ENCODE results near the gene CD248. TPM values are rescaled to one million over a fixed set of nuclear protein-coding genes. Genes with fewer than 3 reads are reported as not detected.

The CD248 gene
- total RNA-seq, 2 donors from 2014 or later = 0.33 to 0.40 TPM

DNA sequence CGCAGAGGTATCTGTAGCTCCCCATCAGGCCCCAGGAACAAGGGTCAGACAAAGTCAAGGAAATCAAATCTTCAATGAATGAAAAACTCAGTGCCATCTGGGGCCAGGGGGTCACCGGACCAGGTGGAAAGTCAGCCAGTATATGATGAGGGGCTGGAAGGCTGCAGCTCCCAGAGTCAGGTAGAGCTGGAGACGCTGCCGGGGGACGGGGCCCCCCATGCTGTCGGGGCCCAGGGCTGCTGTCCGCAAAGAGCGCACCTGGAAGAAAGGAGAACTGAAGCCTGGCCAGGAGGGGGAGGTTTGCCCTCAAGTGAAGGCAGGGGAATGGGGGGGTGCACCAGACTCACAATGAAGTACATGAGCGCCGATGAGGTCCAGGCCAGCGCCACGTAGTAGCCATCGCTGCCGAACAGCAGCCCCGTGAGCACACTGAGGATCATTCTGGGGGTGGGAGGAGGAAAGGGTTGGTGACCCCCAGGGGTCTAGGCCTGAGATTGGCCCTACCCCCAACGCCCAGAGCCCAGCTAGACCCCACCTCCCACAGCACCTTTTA lies 32.2 kb downstream of the CD248 start:
- H3K27ac Mint-ChIP-seq = no peak overlapping the region
- Histone ChIP-seq H3K4me3 (ENCODE audit: low read length) (no peak overlapping the region), H3K27me3 (ENCODE audit: control insufficient read depth, insufficient read depth, low read length, poor library complexity, severe bottlenecking) (peaks cover 6% of the 10 kb centered on the region), H3K9ac (ENCODE audit: extremely low read depth, low read length, poor library complexity, severe bottlenecking) (no peak overlapping the region), H3K9me3 (ENCODE audit: control insufficient read depth, low read length) (no peaks in the 10 kb centered on the region), H3K27ac (ENCODE audit: low read depth, low read length) (no peak overlapping the region), H3K4me1 (ENCODE audit: control insufficient read depth, insufficient read depth, low read length) (peaks cover 3% of the 10 kb centered on the region), H3K36me3 (ENCODE audit: control insufficient read depth, insufficient read depth, low read length) (peaks cover 26% of the 10 kb centered on the region)
- H3K27me3 Mint-ChIP-seq (ENCODE audit: insufficient read depth) = peaks cover 23% of the 10 kb centered on the region
- TF ChIP-seq, protein P1, sequence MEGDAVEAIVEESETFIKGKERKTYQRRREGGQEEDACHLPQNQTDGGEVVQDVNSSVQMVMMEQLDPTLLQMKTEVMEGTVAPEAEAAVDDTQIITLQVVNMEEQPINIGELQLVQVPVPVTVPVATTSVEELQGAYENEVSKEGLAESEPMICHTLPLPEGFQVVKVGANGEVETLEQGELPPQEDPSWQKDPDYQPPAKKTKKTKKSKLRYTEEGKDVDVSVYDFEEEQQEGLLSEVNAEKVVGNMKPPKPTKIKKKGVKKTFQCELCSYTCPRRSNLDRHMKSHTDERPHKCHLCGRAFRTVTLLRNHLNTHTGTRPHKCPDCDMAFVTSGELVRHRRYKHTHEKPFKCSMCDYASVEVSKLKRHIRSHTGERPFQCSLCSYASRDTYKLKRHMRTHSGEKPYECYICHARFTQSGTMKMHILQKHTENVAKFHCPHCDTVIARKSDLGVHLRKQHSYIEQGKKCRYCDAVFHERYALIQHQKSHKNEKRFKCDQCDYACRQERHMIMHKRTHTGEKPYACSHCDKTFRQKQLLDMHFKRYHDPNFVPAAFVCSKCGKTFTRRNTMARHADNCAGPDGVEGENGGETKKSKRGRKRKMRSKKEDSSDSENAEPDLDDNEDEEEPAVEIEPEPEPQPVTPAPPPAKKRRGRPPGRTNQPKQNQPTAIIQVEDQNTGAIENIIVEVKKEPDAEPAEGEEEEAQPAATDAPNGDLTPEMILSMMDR (conservative IDR thresholded peaks at IDR 0.05) = no peak
- H3K36me3 Mint-ChIP-seq (ENCODE audit: low read depth) = peaks cover 6% of the 10 kb centered on the region
- H3K9me3 Mint-ChIP-seq = no peaks in the 10 kb centered on the region
- H3K4me3 Mint-ChIP-seq = no peak overlapping the region
- H3K4me1 Mint-ChIP-seq = peaks cover under 1% of the 10 kb centered on the region
- DNase-seq = no peak
- 96% methylated on average over 13 to 16 of the region's 16 CpGs for WGBS, 2 experiments (ENCODE audit: insufficient coverage in 1 of 2, insufficient read length in 1 of 2)

DNA sequence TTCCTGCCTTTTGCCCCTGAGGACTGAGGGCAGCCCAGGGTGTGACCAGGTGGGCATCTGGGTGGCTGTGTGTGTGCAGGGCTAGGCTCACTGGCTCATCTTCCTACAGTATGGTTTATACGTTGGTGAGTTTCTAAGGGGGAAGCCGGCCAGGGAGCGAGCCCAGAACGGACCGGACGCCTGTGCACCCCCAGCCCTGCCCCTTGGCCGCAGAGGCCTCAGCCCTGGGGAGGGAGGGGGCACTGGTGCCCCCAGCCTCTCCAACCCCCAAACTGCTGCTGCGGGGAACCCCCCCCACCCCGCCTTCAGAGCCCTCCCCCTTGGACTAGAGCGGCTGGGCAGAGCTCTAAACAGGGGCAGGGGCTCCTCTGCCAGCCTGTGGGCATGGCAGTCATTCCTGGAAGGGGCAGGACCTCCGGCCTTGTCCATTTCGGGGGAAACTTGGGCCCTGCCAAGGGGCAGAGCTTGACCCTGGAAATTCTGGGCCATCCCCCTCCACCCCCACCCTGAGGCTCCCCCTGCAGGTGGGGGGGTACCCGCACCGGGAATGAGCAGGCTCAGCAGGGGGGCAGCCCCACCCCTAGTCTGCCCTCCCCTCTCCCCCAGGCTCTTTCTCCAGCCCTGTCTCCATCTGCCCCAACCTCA lies 33.3 kb downstream of the CD248 start:
- Mint-ChIP-seq H3K4me3 (no peak overlapping the region), H3K4me1 (no peaks in the 10 kb centered on the region)

DNA sequence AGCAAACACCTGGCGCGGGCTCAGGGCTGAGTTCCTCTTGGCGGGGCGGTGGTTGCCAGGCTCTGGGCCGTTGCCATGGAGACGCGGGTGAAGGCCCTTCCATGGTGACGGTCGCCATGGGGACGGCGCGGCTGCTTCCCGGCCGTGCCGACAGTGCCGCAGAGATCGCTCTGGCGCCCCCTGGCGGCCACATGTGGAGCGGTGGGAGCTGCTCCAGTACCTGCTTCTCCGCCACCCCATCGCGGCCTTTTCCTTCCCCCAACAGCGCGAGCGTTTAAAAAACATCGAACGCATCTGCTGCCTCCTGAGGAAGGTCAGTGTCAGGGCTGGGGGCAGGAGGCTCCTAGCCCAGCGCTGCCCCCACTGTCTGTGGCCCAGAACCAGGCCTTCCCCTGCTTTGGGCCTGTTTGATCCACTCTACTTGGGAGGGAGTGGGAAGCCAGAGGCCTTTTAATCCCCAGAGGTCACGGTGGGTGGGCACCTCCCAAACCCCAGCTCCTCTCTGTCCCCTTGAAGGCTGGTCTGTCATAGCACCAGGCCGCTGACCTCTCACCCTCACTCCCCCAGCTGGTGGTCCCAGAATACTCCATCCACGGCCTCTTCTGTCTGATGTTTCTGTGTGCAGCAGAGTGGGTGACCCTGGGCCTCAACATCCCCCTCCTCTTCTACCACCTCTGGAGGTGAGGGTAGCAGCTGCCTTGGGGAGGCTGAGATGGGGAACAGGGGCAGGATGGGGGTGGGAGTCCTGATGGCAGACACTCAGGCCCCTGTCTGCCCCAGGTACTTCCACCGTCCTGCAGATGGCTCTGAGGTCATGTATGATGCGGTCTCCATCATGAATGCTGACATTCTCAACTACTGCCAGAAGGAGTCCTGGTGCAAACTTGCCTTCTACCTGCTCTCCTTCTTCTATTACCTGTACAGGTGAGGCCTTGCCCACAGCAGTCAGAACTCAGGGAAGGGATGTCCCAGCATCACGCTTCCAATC lies 34.1 kb downstream of the CD248 start:
- Histone ChIP-seq H3K9me3 (ENCODE audit: control insufficient read depth, low read length) (no peaks in the 10 kb centered on the region), H3K4me1 (ENCODE audit: control insufficient read depth, insufficient read depth, low read length) (peaks cover 3% of the 10 kb centered on the region), H3K27ac (ENCODE audit: low read depth, low read length) (no peak overlapping the region), H3K36me3 (ENCODE audit: control insufficient read depth, insufficient read depth, low read length) (peaks cover 26% of the 10 kb centered on the region), H3K9ac (ENCODE audit: extremely low read depth, low read length, poor library complexity, severe bottlenecking) (peak overlapping the region; percentile 6), H3K4me3 (ENCODE audit: low read length) (no peak overlapping the region), H3K27me3 (ENCODE audit: control insufficient read depth, insufficient read depth, low read length, poor library complexity, severe bottlenecking) (peaks cover 14% of the 10 kb centered on the region)
- Mint-ChIP-seq H3K9me3 (no peaks in the 10 kb centered on the region), H3K27ac (no peak overlapping the region), H3K4me1 (no peaks in the 10 kb centered on the region), H3K4me3 (no peak overlapping the region), H3K36me3 (ENCODE audit: low read depth) (peaks cover 6% of the 10 kb centered on the region), H3K27me3 (ENCODE audit: insufficient read depth) (peaks cover 30% of the 10 kb centered on the region)
- DNase-seq = peak; percentile 99
- TF ChIP-seq, protein P1 (conservative IDR thresholded peaks at IDR 0.05) = peak; percentile 97
- 16 to 90% methylated on average over 3 to 35 of the region's 35 CpGs for WGBS, 2 experiments (ENCODE audit: insufficient coverage in 1 of 2, insufficient read length in 1 of 2)

More for the DNA sequence above, 33.3 kb downstream of the CD248 start:
- H3K36me3 Mint-ChIP-seq (ENCODE audit: low read depth) = peaks cover 6% of the 10 kb centered on the region
- H3K27me3 ChIP-seq (ENCODE audit: control insufficient read depth, insufficient read depth, low read length, poor library complexity, severe bottlenecking) = peaks cover 14% of the 10 kb centered on the region
- H3K27me3 Mint-ChIP-seq (ENCODE audit: insufficient read depth) = peaks cover 30% of the 10 kb centered on the region
- H3K36me3 ChIP-seq (ENCODE audit: control insufficient read depth, insufficient read depth, low read length) = peaks cover 26% of the 10 kb centered on the region
- no peak overlapping the region for H3K4me3 ChIP-seq (ENCODE audit: low read length)
- H3K9me3 Mint-ChIP-seq = no peaks in the 10 kb centered on the region
- H3K9ac ChIP-seq (ENCODE audit: extremely low read depth, low read length, poor library complexity, severe bottlenecking) = no peak overlapping the region
- H3K27ac Mint-ChIP-seq = no peak overlapping the region
- peaks cover 3% of the 10 kb centered on the region for H3K4me1 ChIP-seq (ENCODE audit: control insufficient read depth, insufficient read depth, low read length)
- DNase-seq = no peak
- TF ChIP-seq, protein P1 (conservative IDR thresholded peaks at IDR 0.05) = no peak
- no peaks in the 10 kb centered on the region for H3K9me3 ChIP-seq (ENCODE audit: control insufficient read depth, low read length)
- WGBS, 2 experiments (ENCODE audit: insufficient coverage in 1 of 2, insufficient read length in 1 of 2) = 95 to 100% methylated on average over 2 to 14 of the region's 14 CpGs
- no peak overlapping the region for H3K27ac ChIP-seq (ENCODE audit: low read depth, low read length)

Data from endodermal cell (in vitro differentiated cells).